ENCODE results near the gene NGEF.

Gene NGEF

GRCh38 chr2:232888839-232889529 lies 124.1 kb downstream of the NGEF start:
- Mint-ChIP-seq H3K9me3 (no peaks in the 10 kb centered on the region), H3K27me3 (peaks cover 38% of the 10 kb centered on the region), H3K27ac (no peak overlapping the region), H3K36me3 (ENCODE audit: low read depth) (no peaks in the 10 kb centered on the region), H3K4me3 (no peak overlapping the region), H3K4me1 (ENCODE audit: low read depth) (no peaks in the 10 kb centered on the region)
- intact Hi-C loops (cut with micrococcal nuclease), result no loop called here

GRCh38 chr2:232888099-232888836 lies 124.8 kb downstream of the NGEF start:
- H3K27ac Mint-ChIP-seq, result no peak overlapping the region

GRCh38 chr2:232887171-232887850 lies 125.7 kb downstream of the NGEF start:
- no peak overlapping the region for H3K4me3 Mint-ChIP-seq

More at GRCh38 chr2:232888099-232888836, 124.8 kb downstream of the NGEF start:
- Mint-ChIP-seq H3K9me3 (no peaks in the 10 kb centered on the region), H3K4me3 (no peak overlapping the region), H3K36me3 (ENCODE audit: low read depth) (no peaks in the 10 kb centered on the region), H3K4me1 (ENCODE audit: low read depth) (no peaks in the 10 kb centered on the region), H3K27me3 (peaks cover 38% of the 10 kb centered on the region)
- intact Hi-C loops (cut with micrococcal nuclease), result no loop called here

GRCh38 chr2:232886632-232887031 lies 126.4 kb downstream of the NGEF start:
- intact Hi-C loops (cut with micrococcal nuclease), result no loop called here
- peaks cover 28% of the 10 kb centered on the region for H3K27me3 Mint-ChIP-seq
- no peaks in the 10 kb centered on the region for H3K9me3 Mint-ChIP-seq
- H3K4me3 Mint-ChIP-seq, result no peak overlapping the region
- no peaks in the 10 kb centered on the region for H3K4me1 Mint-ChIP-seq (ENCODE audit: low read depth)
- H3K27ac Mint-ChIP-seq, result no peak overlapping the region
- no peaks in the 10 kb centered on the region for H3K36me3 Mint-ChIP-seq (ENCODE audit: low read depth)

More at GRCh38 chr2:232887171-232887850, 125.7 kb downstream of the NGEF start:
- no peaks in the 10 kb centered on the region for H3K36me3 Mint-ChIP-seq (ENCODE audit: low read depth)
- no peaks in the 10 kb centered on the region for H3K9me3 Mint-ChIP-seq
- no peaks in the 10 kb centered on the region for H3K4me1 Mint-ChIP-seq (ENCODE audit: low read depth)
- H3K27ac Mint-ChIP-seq, result no peak overlapping the region
- peaks cover 34% of the 10 kb centered on the region for H3K27me3 Mint-ChIP-seq
- intact Hi-C loops (cut with micrococcal nuclease), result no loop called here

- H3K27ac Mint-ChIP-seq, result no peak overlapping the region
Measured at GRCh38 chr2:232886176-232886575, 126.9 kb downstream of the NGEF start.

GRCh38 chr2:232885264-232885961 lies 127.6 kb downstream of the NGEF start:
- intact Hi-C loops (cut with micrococcal nuclease), result no loop called here
- Mint-ChIP-seq H3K4me3 (no peak overlapping the region), H3K4me1 (ENCODE audit: low read depth) (no peaks in the 10 kb centered on the region), H3K27ac (no peak overlapping the region), H3K27me3 (peaks cover 16% of the 10 kb centered on the region), H3K9me3 (no peaks in the 10 kb centered on the region), H3K36me3 (ENCODE audit: low read depth) (no peaks in the 10 kb centered on the region)

More at GRCh38 chr2:232886176-232886575, 126.9 kb downstream of the NGEF start:
- H3K4me3 Mint-ChIP-seq, result no peak overlapping the region
- H3K4me1 Mint-ChIP-seq (ENCODE audit: low read depth), result no peaks in the 10 kb centered on the region
- no peaks in the 10 kb centered on the region for H3K36me3 Mint-ChIP-seq (ENCODE audit: low read depth)
- peaks cover 23% of the 10 kb centered on the region for H3K27me3 Mint-ChIP-seq
- no peaks in the 10 kb centered on the region for H3K9me3 Mint-ChIP-seq
- intact Hi-C loops (cut with micrococcal nuclease), result no loop called here

- H3K4me1 Mint-ChIP-seq (ENCODE audit: low read depth), result no peaks in the 10 kb centered on the region
- intact Hi-C loops (cut with micrococcal nuclease), result no loop called here
- no peaks in the 10 kb centered on the region for H3K9me3 Mint-ChIP-seq
- H3K4me3 Mint-ChIP-seq, result no peak overlapping the region
- peaks cover 12% of the 10 kb centered on the region for H3K27me3 Mint-ChIP-seq
- H3K27ac Mint-ChIP-seq, result no peak overlapping the region
- H3K36me3 Mint-ChIP-seq (ENCODE audit: low read depth), result no peaks in the 10 kb centered on the region
Measured at GRCh38 chr2:232884549-232885263, 128.3 kb downstream of the NGEF start.

GRCh38 chr2:232884001-232884421 lies 129.0 kb downstream of the NGEF start:
- H3K27me3 Mint-ChIP-seq, result peaks cover 9% of the 10 kb centered on the region
- no peaks in the 10 kb centered on the region for H3K9me3 Mint-ChIP-seq
- no peaks in the 10 kb centered on the region for H3K4me1 Mint-ChIP-seq (ENCODE audit: low read depth)
- H3K4me3 Mint-ChIP-seq, result no peak overlapping the region
- H3K36me3 Mint-ChIP-seq (ENCODE audit: low read depth), result no peaks in the 10 kb centered on the region
- no peak overlapping the region for H3K27ac Mint-ChIP-seq
- intact Hi-C loops (cut with micrococcal nuclease), result no loop called here

- Mint-ChIP-seq H3K27me3 (peaks cover 13% of the 10 kb centered on the region), H3K4me3 (no peak overlapping the region), H3K27ac (no peak overlapping the region), H3K4me1 (ENCODE audit: low read depth) (no peaks in the 10 kb centered on the region), H3K36me3 (ENCODE audit: low read depth) (no peaks in the 10 kb centered on the region), H3K9me3 (no peaks in the 10 kb centered on the region)
- intact Hi-C loops (cut with micrococcal nuclease), result no loop called here
Measured at GRCh38 chr2:232883116-232883721, 129.8 kb downstream of the NGEF start.

GRCh38 chr2:232882505-232883115 lies 130.4 kb downstream of the NGEF start:
- no peaks in the 10 kb centered on the region for H3K9me3 Mint-ChIP-seq
- no peaks in the 10 kb centered on the region for H3K4me1 Mint-ChIP-seq (ENCODE audit: low read depth)
- H3K4me3 Mint-ChIP-seq, result no peak overlapping the region
- intact Hi-C loops (cut with micrococcal nuclease), result no loop called here
- no peak overlapping the region for H3K27ac Mint-ChIP-seq
- H3K36me3 Mint-ChIP-seq (ENCODE audit: low read depth), result no peaks in the 10 kb centered on the region
- peaks cover 19% of the 10 kb centered on the region for H3K27me3 Mint-ChIP-seq

GRCh38 chr2:232882085-232882484 lies 131.0 kb downstream of the NGEF start:
- H3K9me3 Mint-ChIP-seq, result no peaks in the 10 kb centered on the region
- H3K4me3 Mint-ChIP-seq, result no peak overlapping the region
- intact Hi-C loops (cut with micrococcal nuclease), result no loop called here
- H3K27me3 Mint-ChIP-seq, result peaks cover 22% of the 10 kb centered on the region
- no peak overlapping the region for H3K27ac Mint-ChIP-seq
- H3K4me1 Mint-ChIP-seq (ENCODE audit: low read depth), result no peaks in the 10 kb centered on the region
- no peaks in the 10 kb centered on the region for H3K36me3 Mint-ChIP-seq (ENCODE audit: low read depth)

GRCh38 chr2:232880764-232881351 lies 132.2 kb downstream of the NGEF start:
- Mint-ChIP-seq H3K4me3 (no peak overlapping the region), H3K9me3 (no peaks in the 10 kb centered on the region), H3K36me3 (ENCODE audit: low read depth) (no peaks in the 10 kb centered on the region), H3K27me3 (peaks cover 29% of the 10 kb centered on the region), H3K4me1 (ENCODE audit: low read depth) (no peaks in the 10 kb centered on the region), H3K27ac (no peak overlapping the region)
- intact Hi-C loops (cut with micrococcal nuclease), result no loop called here

All from dendritic cell treated with granulocyte-macrophage colony-stimulating factor and Interleukin-4, amounts not matched to agents 40 ng/mL and 50 ng/mL, for 4 days (primary cell).